Osteoblast (primary cell): ENCODE measurements around the gene OAF. TPM values are rescaled to one million over a fixed set of nuclear protein-coding genes. Genes with fewer than 3 reads are reported as not detected.
A peak's percentile ranks its signal among the peaks of the same experiment; 100 is the strongest.

Experiments
- DNase-seq: peaks from one replicate; pipeline ENCODE4 v3.0.0; 2011; ENCODE audit warnings: low spot score, mixed read lengths; ENCODE audit not compliant: insufficient read length; ENCODE audit errors: missing footprints
- H2AFZ ChIP-seq: 2 replicates; pipeline ENCODE4 v1.6.0; 2011; ENCODE audit warnings: mild to moderate bottlenecking, low read length
- H3K27ac ChIP-seq: 2 replicates; pipeline ENCODE4 v1.5.1; 2011; ENCODE audit warnings: mild to moderate bottlenecking, low read depth, low read length, moderate library complexity
- H3K27me3 ChIP-seq: 2 replicates; pipeline ENCODE4 v1.6.0; 2012; ENCODE audit warnings: mild to moderate bottlenecking, control low read depth, inconsistent platforms, low read length, moderate library complexity; ENCODE audit not compliant: insufficient read depth
- H3K36me3 ChIP-seq: 2 replicates; pipeline ENCODE4 v1.5.1; 2011; ENCODE audit warnings: mild to moderate bottlenecking, low read length, control low read depth, moderate library complexity; ENCODE audit not compliant: insufficient read depth
- H3K4me1 ChIP-seq: 2 replicates; pipeline ENCODE4 v1.5.1; 2011; ENCODE audit warnings: mild to moderate bottlenecking, low read length, control low read depth, moderate library complexity; ENCODE audit not compliant: insufficient read depth
- H3K4me2 ChIP-seq: 2 replicates; pipeline ENCODE4 v1.6.0; 2011; ENCODE audit warnings: mild to moderate bottlenecking, low read length; ENCODE audit not compliant: insufficient read depth
- H3K4me3 ChIP-seq: fragments of 200-600 bp; sonication (generic); 3 replicates; pipeline ENCODE4 v1.5.1; 2012; ENCODE audit warnings: mild to moderate bottlenecking, low read length, inconsistent platforms; ENCODE audit not compliant: insufficient read depth
- H3K79me2 ChIP-seq: 2 replicates; pipeline ENCODE4 v1.6.0; 2012; ENCODE audit warnings: mild to moderate bottlenecking, low read length, control low read depth, inconsistent platforms; ENCODE audit not compliant: insufficient read depth
- H3K9me3 ChIP-seq: 2 replicates; pipeline ENCODE4 v1.5.1; 2011; ENCODE audit warnings: low read depth, low read length, control low read depth
- H4K20me1 ChIP-seq: 2 replicates; pipeline ENCODE4 v1.6.0; 2012; ENCODE audit warnings: mild to moderate bottlenecking, low read length, control low read depth; ENCODE audit not compliant: insufficient read depth
- total RNA-seq: library from RNA; depleted of rRNA; stranded (reverse); fragments of >200 nt; gene quantifications from 2 replicates; pipeline ENCODE4 v1.2.3, GENCODE V29; 2012
- TF ChIP-seq, protein P1 (sequence below): IDR thresholded peaks from 2 replicates; pipeline ENCODE4 v1.5.1; 2011; ENCODE audit warnings: mild to moderate bottlenecking, low read depth, low read length, moderate library complexity; ENCODE audit errors: extremely low read depth

OAF gene
- total RNA-seq, 1 donor = 7.2 TPM

- Histone ChIP-seq H4K20me1 (no peaks in the 10 kb centered on the region), H3K4me3 (no peak overlapping the region), H3K79me2 (no peaks in the 10 kb centered on the region), H3K27me3 (peaks cover 30% of the 10 kb centered on the region), H2AFZ (no peak overlapping the region), H3K9me3 (no peaks in the 10 kb centered on the region), H3K36me3 (no peaks in the 10 kb centered on the region), H3K4me1 (no peaks in the 10 kb centered on the region), H3K4me2 (no peak overlapping the region), H3K27ac (no peak overlapping the region)
- TF ChIP-seq, protein P1, sequence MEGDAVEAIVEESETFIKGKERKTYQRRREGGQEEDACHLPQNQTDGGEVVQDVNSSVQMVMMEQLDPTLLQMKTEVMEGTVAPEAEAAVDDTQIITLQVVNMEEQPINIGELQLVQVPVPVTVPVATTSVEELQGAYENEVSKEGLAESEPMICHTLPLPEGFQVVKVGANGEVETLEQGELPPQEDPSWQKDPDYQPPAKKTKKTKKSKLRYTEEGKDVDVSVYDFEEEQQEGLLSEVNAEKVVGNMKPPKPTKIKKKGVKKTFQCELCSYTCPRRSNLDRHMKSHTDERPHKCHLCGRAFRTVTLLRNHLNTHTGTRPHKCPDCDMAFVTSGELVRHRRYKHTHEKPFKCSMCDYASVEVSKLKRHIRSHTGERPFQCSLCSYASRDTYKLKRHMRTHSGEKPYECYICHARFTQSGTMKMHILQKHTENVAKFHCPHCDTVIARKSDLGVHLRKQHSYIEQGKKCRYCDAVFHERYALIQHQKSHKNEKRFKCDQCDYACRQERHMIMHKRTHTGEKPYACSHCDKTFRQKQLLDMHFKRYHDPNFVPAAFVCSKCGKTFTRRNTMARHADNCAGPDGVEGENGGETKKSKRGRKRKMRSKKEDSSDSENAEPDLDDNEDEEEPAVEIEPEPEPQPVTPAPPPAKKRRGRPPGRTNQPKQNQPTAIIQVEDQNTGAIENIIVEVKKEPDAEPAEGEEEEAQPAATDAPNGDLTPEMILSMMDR = no peak
- DNase-seq = peak; percentile 55
Observed at GRCh38 chr11:120186774-120187591, 23.8 kb upstream of the OAF start.

GRCh38 chr11:120188371-120188770 lies 22.5 kb upstream of the OAF start:
- H3K27me3 ChIP-seq = peaks cover 34% of the 10 kb centered on the region
- no peaks in the 10 kb centered on the region for H3K9me3 ChIP-seq
- no peaks in the 10 kb centered on the region for H3K79me2 ChIP-seq
- TF ChIP-seq, protein P1 = no peak
- H2AFZ ChIP-seq = no peak overlapping the region
- H3K4me1 ChIP-seq = no peaks in the 10 kb centered on the region
- DNase-seq = no peak
- no peak overlapping the region for H3K27ac ChIP-seq
- H4K20me1 ChIP-seq = no peaks in the 10 kb centered on the region
- no peaks in the 10 kb centered on the region for H3K36me3 ChIP-seq
- H3K4me2 ChIP-seq = no peak overlapping the region
- no peak overlapping the region for H3K4me3 ChIP-seq

- DNase-seq = peak; percentile 57
- TF ChIP-seq, protein P1 = no peak
- no peaks in the 10 kb centered on the region for H3K9me3 ChIP-seq
- H3K27ac ChIP-seq = no peak overlapping the region
- peaks cover 35% of the 10 kb centered on the region for H3K27me3 ChIP-seq
- no peaks in the 10 kb centered on the region for H3K36me3 ChIP-seq
- no peak overlapping the region for H2AFZ ChIP-seq
- no peaks in the 10 kb centered on the region for H3K4me1 ChIP-seq
- no peak overlapping the region for H3K4me2 ChIP-seq
- H4K20me1 ChIP-seq = no peaks in the 10 kb centered on the region
- H3K79me2 ChIP-seq = no peaks in the 10 kb centered on the region
- H3K4me3 ChIP-seq = no peak overlapping the region
Observed at GRCh38 chr11:120188811-120189455, 21.9 kb upstream of the OAF start.

- TF ChIP-seq, protein P1 = no peak
- no peaks in the 10 kb centered on the region for H3K36me3 ChIP-seq
- peak; percentile 10 for DNase-seq
- no peaks in the 10 kb centered on the region for H4K20me1 ChIP-seq
- no peak overlapping the region for H3K4me2 ChIP-seq
- no peak overlapping the region for H3K27ac ChIP-seq
- H3K4me3 ChIP-seq = no peak overlapping the region
- H3K27me3 ChIP-seq = peaks cover 40% of the 10 kb centered on the region
- H2AFZ ChIP-seq = no peak overlapping the region
- H3K9me3 ChIP-seq = no peaks in the 10 kb centered on the region
- H3K4me1 ChIP-seq = no peaks in the 10 kb centered on the region
- H3K79me2 ChIP-seq = no peaks in the 10 kb centered on the region
Observed at GRCh38 chr11:120191058-120191457, 19.8 kb upstream of the OAF start.
